HG02588 (cell line): ENCODE results near the gene PLD5.
A peak's percentile ranks its signal among the peaks of the same experiment; 100 is the strongest.
"Not testable (repeated sequence)": the region's sequence is repeated elsewhere in the genome, so short reads cannot be mapped to it uniquely, and the experiment has no call there.

Source experiments
- ATAC-seq: cut with Tn5 transposase; IDR thresholded peaks from one replicate; pipeline ENCODE4 v1.9.1; 2021; ENCODE audit warnings: mild to moderate bottlenecking, moderate library complexity; ENCODE audit not compliant: unreplicated experiment

PLD5 gene

GRCh38 chr1:242506724-242507123 is 17.8 kb downstream of the PLD5 start:
- no peak for ATAC-seq

GRCh38 chr1:242489545-242489944 is 35.0 kb downstream of the PLD5 start:
- ATAC-seq: no peak

- ATAC-seq: no peak
Measured at GRCh38 chr1:242477944-242478343, 46.6 kb downstream of the PLD5 start.

- no peak for ATAC-seq
Measured at GRCh38 chr1:242470774-242471173, 53.7 kb downstream of the PLD5 start.

GRCh38 chr1:242468784-242469183 is 55.7 kb downstream of the PLD5 start:
- no peak for ATAC-seq

- peak; percentile 64 for ATAC-seq
Measured at GRCh38 chr1:242467556-242468145, 56.8 kb downstream of the PLD5 start.

GRCh38 chr1:242462867-242463266 is 61.6 kb downstream of the PLD5 start:
- ATAC-seq: no peak

- ATAC-seq: not testable (repeated sequence)
Measured at GRCh38 chr1:242459740-242460139, 64.8 kb downstream of the PLD5 start.

- ATAC-seq: no peak
Measured at GRCh38 chr1:242456726-242457269, 67.7 kb downstream of the PLD5 start.

GRCh38 chr1:242455052-242455361 is 69.5 kb downstream of the PLD5 start:
- no peak for ATAC-seq

- no peak for ATAC-seq
Measured at GRCh38 chr1:242454262-242455051, 70.0 kb downstream of the PLD5 start.

GRCh38 chr1:242452573-242452972 is 71.9 kb downstream of the PLD5 start:
- ATAC-seq: no peak

GRCh38 chr1:242449661-242450060 is 74.8 kb downstream of the PLD5 start:
- no peak for ATAC-seq

GRCh38 chr1:242448910-242449645 is 75.4 kb downstream of the PLD5 start:
- ATAC-seq: no peak

GRCh38 chr1:242447689-242448088 is 76.8 kb downstream of the PLD5 start:
- no peak for ATAC-seq

GRCh38 chr1:242440757-242441156 is 83.7 kb downstream of the PLD5 start:
- ATAC-seq: no peak

- ATAC-seq: no peak
Measured at GRCh38 chr1:242435200-242435599, 89.3 kb downstream of the PLD5 start.

GRCh38 chr1:242432491-242433095 is 91.9 kb downstream of the PLD5 start:
- no peak for ATAC-seq

- ATAC-seq: no peak
Measured at GRCh38 chr1:242431786-242432185, 92.7 kb downstream of the PLD5 start.

- no peak for ATAC-seq
Measured at GRCh38 chr1:242430956-242431355, 93.5 kb downstream of the PLD5 start.

- no peak for ATAC-seq
Measured at GRCh38 chr1:242428399-242429190, 95.9 kb downstream of the PLD5 start.
